Endothelial cell of umbilical vein (primary cell): Measurements from ENCODE around the gene JSRP1. TPM values are rescaled to one million over a fixed set of nuclear protein-coding genes. Genes with fewer than 3 reads are reported as not detected.

Experiments used
- BruUV-seq: library from RNA; stranded (reverse); fragments of 400-500 nt; replicated peaks from 2 replicates; lab custom pipeline; 2021; lab: Mats Ljungman, UMichigan
- CTCF ChIA-PET: fragments of 300-600, 350-600 bp; sonication (Branson Sonifier 250); formaldehyde crosslinking; loops from one replicate; lab custom pipeline; 2021; ENCODE audit warnings: antibody characterized with exemption, inconsistent platforms; lab: Charles Lee
- POLR2A ChIA-PET: fragments of 300-600, 350-600 bp; sonication (Branson Sonifier 250); formaldehyde crosslinking; loops from one replicate; lab custom pipeline; 2021; ENCODE audit warnings: antibody characterized with exemption, inconsistent platforms; lab: Charles Lee
- DNase-seq: peaks from one replicate; pipeline ENCODE4 v3.0.0-alpha.2; 2011; ENCODE audit warnings: low read depth, low spot score
- FAIRE-seq: peaks from 2 replicates; lab custom pipeline; 2011; peaks lifted over from hg19 to GRCh38; lab: Jason Lieb, UNC
- H2AFZ ChIP-seq: 2 replicates; pipeline ENCODE4 v1.6.0; 2012; ENCODE audit warnings: low read depth, low read length, control low read depth, inconsistent platforms
- H3K27ac ChIP-seq: 2 replicates; pipeline ENCODE4 v1.5.1; 2011; ENCODE audit warnings: low read depth, mild to moderate bottlenecking, control low read depth, low read length, moderate library complexity; ENCODE audit not compliant: insufficient read depth
- H3K27me3 ChIP-seq, 2 experiments: 2 replicates each; pipeline versions ENCODE4 v1.6.0 to v1.6.1; 2011; ENCODE audit warnings: low read length in 2 of 2, mixed read lengths in 1 of 2; ENCODE audit not compliant: control insufficient read depth in 2 of 2, insufficient read depth in 2 of 2
- H3K36me3 ChIP-seq, 2 experiments: 2 replicates in 1 of 2; 3 replicates in 1 of 2; pipeline ENCODE4 v1.5.1; 2011; ENCODE audit warnings: low read length in 2 of 2, mild to moderate bottlenecking in 1 of 2, moderate library complexity in 1 of 2; ENCODE audit not compliant: control insufficient read depth in 2 of 2, insufficient read depth in 2 of 2; ENCODE audit errors: extremely low read depth in 1 of 2
- H3K4me1 ChIP-seq: 3 replicates; pipeline ENCODE4 v1.5.1; 2011; ENCODE audit warnings: mild to moderate bottlenecking, low read length; ENCODE audit not compliant: control insufficient read depth, insufficient read depth; ENCODE audit errors: extremely low read depth
- H3K4me2 ChIP-seq: 2 replicates; pipeline ENCODE4 v1.6.1; 2011; ENCODE audit warnings: low read length, control low read depth, mixed read lengths; ENCODE audit not compliant: insufficient read depth
- H3K4me3 ChIP-seq, 3 experiments: fragments of 200-600 bp in 1 of 3; sonication (generic), shearing (Covaris generic) in 1 of 3; replicated peaks in 1 of 3; 2 replicates each; pipeline ENCODE4 v1.5.1; 2011 to 2016; ENCODE audit warnings: control low read depth in 3 of 3, low read length in 3 of 3, mild to moderate bottlenecking in 2 of 3, inconsistent platforms in 1 of 3, low read depth in 1 of 3, moderate library complexity in 1 of 3; ENCODE audit not compliant: insufficient read depth in 1 of 3
- H3K79me2 ChIP-seq: 2 replicates; pipeline ENCODE4 v1.6.0; 2012; ENCODE audit warnings: low read length, inconsistent platforms; ENCODE audit not compliant: control insufficient read depth, insufficient read depth
- H3K9ac ChIP-seq: replicated peaks from 2 replicates; pipeline ENCODE3; 2011; ENCODE audit warnings: low read length, control low read depth; ENCODE audit not compliant: insufficient read depth; ENCODE audit errors: extremely low read depth
- H3K9me1 ChIP-seq: replicated peaks from 3 replicates; pipeline ENCODE4 v1.6.0; 2011; ENCODE audit warnings: mild to moderate bottlenecking, low read length; ENCODE audit not compliant: control insufficient read depth, insufficient read depth; ENCODE audit errors: extremely low read depth
- H3K9me3 ChIP-seq: replicated peaks from 2 replicates; pipeline ENCODE4 v1.5.1; 2012; ENCODE audit warnings: low read length, inconsistent platforms; ENCODE audit not compliant: control insufficient read depth, insufficient read depth
- H4K20me1 ChIP-seq: replicated peaks from 2 replicates; pipeline ENCODE3; 2011; ENCODE audit warnings: mild to moderate bottlenecking, low read length; ENCODE audit not compliant: control insufficient read depth, insufficient read depth; ENCODE audit errors: extremely low read depth
- CTCF ChIP-seq, 2 donors: IDR thresholded peaks; 1 replicate in 1 of 2; 2 replicates in 1 of 2; pipeline ENCODE4 v1.5.1; 2011; ENCODE audit warnings: low read length in 2 of 2, mild to moderate bottlenecking in 2 of 2, moderate library complexity in 2 of 2, control low read depth in 1 of 2, inconsistent platforms in 1 of 2, low read depth in 1 of 2; ENCODE audit not compliant: insufficient read depth in 1 of 2; ENCODE audit errors: extremely low read depth in 1 of 2
- EZH2 ChIP-seq: IDR thresholded peaks from 2 replicates; pipeline ENCODE4 v1.6.1; 2012; ENCODE audit warnings: borderline replicate concordance, low read depth, mild to moderate bottlenecking, moderate library complexity, low read length, inconsistent platforms; ENCODE audit not compliant: severe bottlenecking
- FOS ChIP-seq: IDR thresholded peaks from 2 replicates; pipeline ENCODE4 v1.6.1; 2011; ENCODE audit warnings: mild to moderate bottlenecking, low read length, moderate library complexity, borderline replicate concordance; ENCODE audit not compliant: insufficient read depth
- GATA2 ChIP-seq: IDR thresholded peaks from 2 replicates; pipeline ENCODE4 v1.7.0; 2011; ENCODE audit warnings: low read depth, mild to moderate bottlenecking, moderate library complexity, mixed read lengths, low read length; ENCODE audit not compliant: insufficient read length, insufficient read depth
- JUN ChIP-seq: IDR thresholded peaks from 2 replicates; pipeline ENCODE4 v1.6.1; 2011; ENCODE audit warnings: borderline replicate concordance, low read depth; ENCODE audit not compliant: insufficient read length, insufficient read depth
- MAX ChIP-seq: IDR thresholded peaks from 2 replicates; pipeline ENCODE4 v1.6.1; 2011; ENCODE audit not compliant: insufficient read depth, insufficient read length
- MYC ChIP-seq: IDR thresholded peaks from one replicate; pipeline ENCODE4 v1.6.1; 2011; ENCODE audit warnings: mild to moderate bottlenecking, low read depth, low read length
- POLR2AphosphoS5 ChIP-seq: IDR thresholded peaks from 2 replicates; pipeline ENCODE4 v1.6.1; 2012; ENCODE audit warnings: low read depth, mild to moderate bottlenecking, control low read depth, low read length, moderate library complexity; ENCODE audit not compliant: insufficient read depth
- dilution Hi-C: fragments of 300-500 bp; cut with MboI; formaldehyde crosslinking; loops from one replicate; pipeline ENCODE4 v1.15.0; 2019; ENCODE audit warnings: low sequenced_read_pairs; ENCODE audit not compliant: extremely low pct_ligation_motif_present
- intact Hi-C: fragments of 100-400 bp; cut with micrococcal nuclease; formaldehyde crosslinking; loops from one replicate; pipeline ENCODE4 v1.10.0; 2022
- polyA plus RNA-seq, 4 experiments: library from polyadenylated mRNA; depleted of rRNA in 3 of 4; stranded (reverse) in 3 of 4; unstranded in 1 of 4; fragments of >200 nt; gene quantifications; 2 replicates each; pipeline versions ENCODE4 v1.2.1 to v1.2.3, GENCODE V29; 2011 to 2012; ENCODE audit warnings: missing spikeins in 1 of 4
- total RNA-seq: library from RNA; stranded (reverse); gene quantifications from 2 replicates; pipeline ENCODE4 v1.2.3, GENCODE V29; 2021

JSRP1 gene
- total and polyA plus RNA-seq, 2 donors (not counting 3 experiments of a cell fraction or from before 2014, with no cell fraction given): not detected

- no peaks in the 10 kb centered on the region for H3K79me2 ChIP-seq
- ChIA-PET CTCF (interaction anchor here (2.0 kb wide), 1 partner anchor 58 kb away, joined by 6 read pairs; no protein-coding TSS in a partner anchor), POLR2A (no interaction called here)
- FAIRE-seq (no peak), DNase-seq (no peak)
- dilution Hi-C loops: no loop called here
- no peaks in the 10 kb centered on the region for H3K9me3 ChIP-seq
- TF ChIP-seq MYC: no peak
- no peak for TF ChIP-seq EZH2
- H3K27me3 ChIP-seq: no peaks in the 10 kb centered on the region
- H4K20me1 ChIP-seq: no peaks in the 10 kb centered on the region
- H3K9ac ChIP-seq: no peak overlapping the region
- BruUV-seq: no TSS peak
- H3K4me1 ChIP-seq: no peaks in the 10 kb centered on the region
- H3K9me1 ChIP-seq: no peaks in the 10 kb centered on the region
- no peak overlapping the region for H3K4me3 ChIP-seq
- H3K27ac ChIP-seq: no peak overlapping the region
- no peak overlapping the region for H2AFZ ChIP-seq
- H3K4me2 ChIP-seq: no peak overlapping the region
- peaks cover 12 to 50% of the 10 kb centered on the region in 2 experiments for H3K36me3 ChIP-seq
- intact Hi-C loops: no loop called here
Observed at GRCh38 chr19:2213799-2214198, 42.4 kb downstream of the JSRP1 start.

GRCh38 chr19:2212861-2213711 is 43.1 kb downstream of the JSRP1 start:
- TF ChIP-seq MAX: no peak
- TF ChIP-seq FOS: no peak
- TF ChIP-seq MYC: no peak
- no peak for TF ChIP-seq EZH2
- no peak for TF ChIP-seq POLR2AphosphoS5
- TF ChIP-seq GATA2: no peak
- no peak for TF ChIP-seq JUN
- no peak for TF ChIP-seq CTCF (IDR thresholded peaks at IDR 0.05; ENCODE audit: extremely low read depth in 1 of 2, insufficient read depth in 1 of 2, low read depth in 1 of 2, low read length in 2 of 2)
- ChIA-PET POLR2A (no interaction called here), CTCF (interaction anchor here (2.0 kb wide), 1 partner anchor 57 kb away, joined by 6 read pairs; no protein-coding TSS in a partner anchor)
- no peaks in the 10 kb centered on the region for H3K27me3 ChIP-seq
- dilution Hi-C loops: no loop called here
- no peak overlapping the region for H3K9ac ChIP-seq
- no peaks in the 10 kb centered on the region for H3K9me1 ChIP-seq
- H3K4me3 ChIP-seq: no peak overlapping the region
- intact Hi-C loops: no loop called here
- H2AFZ ChIP-seq: no peak overlapping the region
- no peak for FAIRE-seq
- no peaks in the 10 kb centered on the region for H3K79me2 ChIP-seq
- BruUV-seq: no TSS peak
- no peaks in the 10 kb centered on the region for H4K20me1 ChIP-seq
- no peak for DNase-seq
- no peak overlapping the region for H3K4me2 ChIP-seq
- H3K36me3 ChIP-seq: peaks cover 12 to 50% of the 10 kb centered on the region in 2 experiments
- H3K9me3 ChIP-seq: no peaks in the 10 kb centered on the region
- H3K4me1 ChIP-seq: peaks cover 6% of the 10 kb centered on the region
- H3K27ac ChIP-seq: no peak overlapping the region
